ENCODE results near the gene KCNJ5.

KCNJ5 gene

GRCh38 chr11:128878455-128878854, 12.7 kb upstream of the KCNJ5 start:
- no peak overlapping the region for H3K27ac ChIP-seq (ENCODE audit: low read length)
- H3K9me3 ChIP-seq (ENCODE audit: insufficient read depth, low read length): no peaks in the 10 kb centered on the region
- H3K9ac ChIP-seq (ENCODE audit: low read length): no peak overlapping the region

GRCh38 chr11:128879817-128880216, 11.3 kb upstream of the KCNJ5 start:
- H4K20me1 ChIP-seq (ENCODE audit: insufficient read depth, low read length): no peaks in the 10 kb centered on the region
- no peaks in the 10 kb centered on the region for H3K36me3 ChIP-seq (replicated peaks; ENCODE audit: low read depth, low read length)
- H3K79me2 ChIP-seq (ENCODE audit: low read length): no peaks in the 10 kb centered on the region
- TF ChIP-seq EZH2phosphoT487 (IDR thresholded peaks at IDR 0.05; ENCODE audit: low read depth) (no peak), CTCF (IDR thresholded peaks at IDR 0.05; ENCODE audit: low read depth, low read length) (no peak)
- H3K27ac ChIP-seq (ENCODE audit: low read length): no peak overlapping the region
- no peak overlapping the region for H2AFZ ChIP-seq (ENCODE audit: low read depth, low read length)
- H3K4me3 ChIP-seq (ENCODE audit: low read length): no peak overlapping the region
- no peaks in the 10 kb centered on the region for H3K9me3 ChIP-seq (ENCODE audit: insufficient read depth, low read length)
- H3K4me2 ChIP-seq (ENCODE audit: low read length): no peak overlapping the region
- peaks cover 29% of the 10 kb centered on the region for H3K27me3 ChIP-seq (ENCODE audit: low read depth, low read length)
- peaks cover 6% of the 10 kb centered on the region for H3K4me1 ChIP-seq (ENCODE audit: low read length)
- H3K9ac ChIP-seq (ENCODE audit: low read length): no peak overlapping the region

More at GRCh38 chr11:128878455-128878854, 12.7 kb upstream of the KCNJ5 start:
- no peak overlapping the region for H3K4me2 ChIP-seq (ENCODE audit: low read length)
- TF ChIP-seq EZH2phosphoT487 (IDR thresholded peaks at IDR 0.05; ENCODE audit: low read depth) (no peak), CTCF (IDR thresholded peaks at IDR 0.05; ENCODE audit: low read depth, low read length) (no peak)
- H3K4me1 ChIP-seq (ENCODE audit: low read length): no peaks in the 10 kb centered on the region
- H3K79me2 ChIP-seq (ENCODE audit: low read length): no peaks in the 10 kb centered on the region
- H3K27me3 ChIP-seq (ENCODE audit: low read depth, low read length): peaks cover 24% of the 10 kb centered on the region
- H4K20me1 ChIP-seq (ENCODE audit: insufficient read depth, low read length): no peaks in the 10 kb centered on the region
- no peak overlapping the region for H3K4me3 ChIP-seq (ENCODE audit: low read length)
- no peaks in the 10 kb centered on the region for H3K36me3 ChIP-seq (replicated peaks; ENCODE audit: low read depth, low read length)
- H2AFZ ChIP-seq (ENCODE audit: low read depth, low read length): no peak overlapping the region

- no peaks in the 10 kb centered on the region for H3K79me2 ChIP-seq (ENCODE audit: low read length)
- H3K27ac ChIP-seq (ENCODE audit: low read length): no peak overlapping the region
- H3K27me3 ChIP-seq (ENCODE audit: low read depth, low read length): peaks cover 32% of the 10 kb centered on the region
- H4K20me1 ChIP-seq (ENCODE audit: insufficient read depth, low read length): no peaks in the 10 kb centered on the region
- peaks cover 6% of the 10 kb centered on the region for H3K4me1 ChIP-seq (ENCODE audit: low read length)
- no peak overlapping the region for H3K9ac ChIP-seq (ENCODE audit: low read length)
- H2AFZ ChIP-seq (ENCODE audit: low read depth, low read length): no peak overlapping the region
- H3K36me3 ChIP-seq (replicated peaks; ENCODE audit: low read depth, low read length): no peaks in the 10 kb centered on the region
- H3K4me3 ChIP-seq (ENCODE audit: low read length): no peak overlapping the region
- no peak overlapping the region for H3K4me2 ChIP-seq (ENCODE audit: low read length)
- TF ChIP-seq EZH2phosphoT487 (IDR thresholded peaks at IDR 0.05; ENCODE audit: low read depth) (no peak), CTCF (IDR thresholded peaks at IDR 0.05; ENCODE audit: low read depth, low read length) (no peak)
- no peaks in the 10 kb centered on the region for H3K9me3 ChIP-seq (ENCODE audit: insufficient read depth, low read length)
Measured at GRCh38 chr11:128881221-128881620, 9.9 kb upstream of the KCNJ5 start.

GRCh38 chr11:128882451-128882850, 8.7 kb upstream of the KCNJ5 start:
- H3K4me3 ChIP-seq (ENCODE audit: low read length): no peak overlapping the region
- H3K27me3 ChIP-seq (ENCODE audit: low read depth, low read length): peaks cover 33% of the 10 kb centered on the region
- no peaks in the 10 kb centered on the region for H3K9me3 ChIP-seq (ENCODE audit: insufficient read depth, low read length)
- no peaks in the 10 kb centered on the region for H3K79me2 ChIP-seq (ENCODE audit: low read length)
- H3K4me2 ChIP-seq (ENCODE audit: low read length): no peak overlapping the region
- no peak overlapping the region for H3K9ac ChIP-seq (ENCODE audit: low read length)
- no peak overlapping the region for H2AFZ ChIP-seq (ENCODE audit: low read depth, low read length)
- TF ChIP-seq CTCF (IDR thresholded peaks at IDR 0.05; ENCODE audit: low read depth, low read length): no peak
- no peak for TF ChIP-seq EZH2phosphoT487 (IDR thresholded peaks at IDR 0.05; ENCODE audit: low read depth)
- no peaks in the 10 kb centered on the region for H4K20me1 ChIP-seq (ENCODE audit: insufficient read depth, low read length)
- no peak overlapping the region for H3K27ac ChIP-seq (ENCODE audit: low read length)
- H3K36me3 ChIP-seq (replicated peaks; ENCODE audit: low read depth, low read length): no peaks in the 10 kb centered on the region
- peaks cover 6% of the 10 kb centered on the region for H3K4me1 ChIP-seq (ENCODE audit: low read length)
